ENCODE results near the gene EFHC2.

The EFHC2 gene

GRCh38 chrX:44299177-44299576, 44.3 kb downstream of the EFHC2 start:
- DNase-seq (ENCODE audit: extremely low read depth, insufficient read length): no peak
- H3K27me3 ChIP-seq (replicated peaks; ENCODE audit: control insufficient read depth, insufficient read depth, low read length): no peaks in the 10 kb centered on the region
- H3K36me3 ChIP-seq (ENCODE audit: control insufficient read depth, insufficient read depth, low read length): no peaks in the 10 kb centered on the region
- no peak for TF ChIP-seq CTCF (IDR thresholded peaks at IDR 0.05; ENCODE audit: insufficient read depth, low read length, poor library complexity, severe bottlenecking)
- H3K4me3 ChIP-seq (replicated peaks; ENCODE audit: low read depth, low read length): no peak overlapping the region

- H3K4me3 ChIP-seq (replicated peaks; ENCODE audit: low read depth, low read length): no peak overlapping the region
- H3K27me3 ChIP-seq (replicated peaks; ENCODE audit: control insufficient read depth, insufficient read depth, low read length): no peaks in the 10 kb centered on the region; the same call in 1 of the 2 replicates
- no peak for TF ChIP-seq CTCF (IDR thresholded peaks at IDR 0.05; ENCODE audit: insufficient read depth, low read length, poor library complexity, severe bottlenecking)
- no peak for DNase-seq (ENCODE audit: extremely low read depth, insufficient read length)
- H3K36me3 ChIP-seq (ENCODE audit: control insufficient read depth, insufficient read depth, low read length): no peaks in the 10 kb centered on the region
Observed at GRCh38 chrX:44291468-44292092, 51.9 kb downstream of the EFHC2 start.

- H3K27me3 ChIP-seq (replicated peaks; ENCODE audit: control insufficient read depth, insufficient read depth, low read length): no peaks in the 10 kb centered on the region; the same call in 1 of the 2 replicates
- no peaks in the 10 kb centered on the region for H3K36me3 ChIP-seq (ENCODE audit: control insufficient read depth, insufficient read depth, low read length)
- no peak overlapping the region for H3K4me3 ChIP-seq (replicated peaks; ENCODE audit: low read depth, low read length)
- DNase-seq (ENCODE audit: extremely low read depth, insufficient read length): no peak
- TF ChIP-seq CTCF (IDR thresholded peaks at IDR 0.05; ENCODE audit: insufficient read depth, low read length, poor library complexity, severe bottlenecking): no peak
Observed at GRCh38 chrX:44290718-44291117, 52.8 kb downstream of the EFHC2 start.

- H3K4me3 ChIP-seq (replicated peaks; ENCODE audit: low read depth, low read length): no peak overlapping the region
- TF ChIP-seq CTCF (IDR thresholded peaks at IDR 0.05; ENCODE audit: insufficient read depth, low read length, poor library complexity, severe bottlenecking): no peak
- H3K36me3 ChIP-seq (ENCODE audit: control insufficient read depth, insufficient read depth, low read length): no peaks in the 10 kb centered on the region
- H3K27me3 ChIP-seq (replicated peaks; ENCODE audit: control insufficient read depth, insufficient read depth, low read length): no peaks in the 10 kb centered on the region
- DNase-seq (ENCODE audit: extremely low read depth, insufficient read length): no peak
Observed at GRCh38 chrX:44282753-44283152, 60.7 kb downstream of the EFHC2 start.

GRCh38 chrX:44280116-44280515, 63.4 kb downstream of the EFHC2 start:
- TF ChIP-seq CTCF (IDR thresholded peaks at IDR 0.05; ENCODE audit: insufficient read depth, low read length, poor library complexity, severe bottlenecking): no peak

GRCh38 chrX:44274096-44274495, 69.4 kb downstream of the EFHC2 start:
- no peak for DNase-seq (ENCODE audit: extremely low read depth, insufficient read length)
- TF ChIP-seq CTCF (IDR thresholded peaks at IDR 0.05; ENCODE audit: insufficient read depth, low read length, poor library complexity, severe bottlenecking): no peak
- Histone ChIP-seq H3K4me3 (replicated peaks; ENCODE audit: low read depth, low read length) (no peak overlapping the region), H3K27me3 (replicated peaks; ENCODE audit: control insufficient read depth, insufficient read depth, low read length) (no peaks in the 10 kb centered on the region; the same call in 1 of the 2 replicates), H3K36me3 (ENCODE audit: control insufficient read depth, insufficient read depth, low read length) (no peaks in the 10 kb centered on the region)

More at GRCh38 chrX:44280116-44280515, 63.4 kb downstream of the EFHC2 start:
- Histone ChIP-seq H3K4me3 (replicated peaks; ENCODE audit: low read depth, low read length) (no peak overlapping the region), H3K36me3 (ENCODE audit: control insufficient read depth, insufficient read depth, low read length) (no peaks in the 10 kb centered on the region), H3K27me3 (replicated peaks; ENCODE audit: control insufficient read depth, insufficient read depth, low read length) (no peaks in the 10 kb centered on the region)
- no peak for DNase-seq (ENCODE audit: extremely low read depth, insufficient read length)
